AG09319 (cell line): ENCODE data around the gene RNU1-3.
"Not testable (repeated sequence)": the region's sequence is repeated elsewhere in the genome, so short reads cannot be mapped to it uniquely, and the experiment has no call there.

Experiments used
- DNase-seq: peaks from one replicate; pipeline ENCODE4 v3.0.0-alpha.2; 2010; ENCODE audit warnings: low read depth; ENCODE audit errors: extremely low read depth
- CTCF ChIP-seq: IDR thresholded peaks from 2 replicates; pipeline ENCODE4 v1.5.1; 2011; ENCODE audit warnings: low read depth, mild to moderate bottlenecking, inconsistent platforms, low read length, moderate library complexity

Gene RNU1-3

GRCh38 chr1:16644482-16645270 is 22.1 kb downstream of the RNU1-3 start:
- DNase-seq, result peak; percentile 85
- TF ChIP-seq CTCF, result peak; percentile 47

GRCh38 chr1:16644193-16644481 is 22.6 kb downstream of the RNU1-3 start:
- DNase-seq, result no peak

GRCh38 chr1:16643476-16644192 is 23.1 kb downstream of the RNU1-3 start:
- DNase-seq, result not testable (repeated sequence)

More at GRCh38 chr1:16644193-16644481, 22.6 kb downstream of the RNU1-3 start:
- TF ChIP-seq CTCF, result no peak

DNA sequence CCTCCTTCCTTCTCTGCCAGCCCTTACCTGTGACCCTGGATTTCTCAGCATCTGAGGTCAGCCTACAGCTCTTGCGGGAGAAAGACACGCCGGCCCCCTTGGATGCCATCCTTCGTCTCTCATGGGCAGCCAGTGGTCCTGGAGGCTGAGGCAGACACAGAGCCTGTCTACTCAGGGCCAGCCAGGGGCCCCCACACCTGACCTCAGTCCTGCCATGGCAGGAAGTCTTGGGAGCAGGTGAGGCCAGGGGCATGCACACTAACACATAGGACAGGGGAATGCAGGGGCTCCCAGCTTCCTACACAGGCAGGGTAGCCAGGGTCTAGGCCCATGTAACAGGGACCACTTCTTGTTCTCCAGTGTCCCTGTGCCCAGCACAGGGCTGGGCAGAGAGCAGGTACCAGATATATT is 23.7 kb downstream of the RNU1-3 start:
- not testable (repeated sequence) for DNase-seq

- not testable (repeated sequence) for DNase-seq
Observed at GRCh38 chr1:16642025-16642966, 24.5 kb downstream of the RNU1-3 start.

GRCh38 chr1:16641159-16641975 is 25.4 kb downstream of the RNU1-3 start:
- not testable (repeated sequence) for DNase-seq

GRCh38 chr1:16639091-16640031 is 27.4 kb downstream of the RNU1-3 start:
- not testable (repeated sequence) for DNase-seq

- not testable (repeated sequence) for DNase-seq
Observed at GRCh38 chr1:16637941-16638778, 28.6 kb downstream of the RNU1-3 start.

DNA sequence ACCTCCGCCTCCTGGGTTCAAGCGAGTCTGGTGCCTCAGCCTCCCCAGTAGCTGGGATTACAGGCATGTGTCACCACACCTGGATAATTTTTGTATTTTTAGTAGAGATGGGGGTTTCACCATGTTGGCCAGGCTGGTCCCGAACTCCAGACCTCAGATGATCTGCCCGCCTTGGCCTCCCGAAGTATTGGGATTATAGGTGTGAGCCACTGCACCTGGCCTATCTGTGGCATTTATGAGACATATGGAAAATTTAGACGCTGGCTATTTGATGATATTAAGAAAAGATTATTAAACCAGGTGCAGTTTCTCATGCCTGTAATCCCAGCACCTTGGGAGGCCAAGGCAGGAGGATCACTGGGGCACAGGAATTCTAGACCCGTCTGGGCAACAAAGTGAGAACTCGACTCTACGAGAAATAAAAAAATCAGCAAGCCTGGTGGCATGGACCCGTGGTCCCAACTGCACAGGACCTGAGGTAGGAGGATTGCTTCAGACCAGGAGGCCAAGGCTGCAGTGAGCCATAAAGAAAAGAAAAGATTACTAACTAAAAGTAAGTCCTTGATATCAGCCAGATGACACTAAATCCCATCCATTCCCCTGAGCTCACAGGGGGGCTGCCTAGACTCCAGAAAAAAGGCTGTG is 30.1 kb downstream of the RNU1-3 start:
- DNase-seq, result not testable (repeated sequence)

- not testable (repeated sequence) for DNase-seq
Observed at GRCh38 chr1:16635959-16636358, 30.8 kb downstream of the RNU1-3 start.

DNA sequence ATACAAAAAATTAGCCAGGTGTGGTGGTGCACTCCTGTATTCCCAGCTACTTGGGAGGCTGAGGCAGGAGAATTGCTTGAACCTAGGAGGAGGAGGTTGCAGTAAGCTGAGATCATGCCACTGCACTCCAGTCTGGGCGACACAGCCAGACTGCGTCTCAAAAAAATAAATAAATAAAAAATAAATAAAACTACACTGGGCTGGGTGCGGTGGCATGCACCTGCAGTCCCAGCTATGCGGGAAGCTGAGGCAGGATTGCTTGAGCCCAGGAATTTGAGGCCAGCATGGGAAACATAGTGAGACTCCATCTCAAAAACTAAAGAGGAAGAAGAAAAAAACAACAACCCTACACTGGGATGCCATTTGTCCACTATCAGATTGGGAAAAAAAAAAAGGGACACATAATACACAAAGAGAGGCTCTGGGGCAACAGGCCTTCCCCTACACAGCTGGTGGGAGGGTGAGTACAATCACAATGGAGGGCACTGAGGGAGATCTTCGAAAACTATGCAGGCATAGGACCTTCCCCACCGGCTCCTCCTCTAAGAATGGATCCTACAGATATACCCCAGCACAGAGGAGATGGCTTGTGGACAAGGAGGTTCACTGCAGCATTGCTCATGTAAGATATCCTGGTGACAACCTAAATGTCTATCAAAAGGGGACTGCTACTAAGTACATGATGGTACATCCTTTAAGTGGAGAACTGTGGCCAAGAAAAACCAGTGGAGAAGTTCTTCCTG is 33.0 kb downstream of the RNU1-3 start:
- not testable (repeated sequence) for DNase-seq

- not testable (repeated sequence) for DNase-seq
Observed at GRCh38 chr1:16632044-16632850, 34.5 kb downstream of the RNU1-3 start.
